Measurements from ENCODE around the gene PLP2. TPM values are rescaled to one million over a fixed set of nuclear protein-coding genes. Genes with fewer than 3 reads are reported as not detected.

The PLP2 gene
- total RNA-seq, 6 experiments from 2014 or later, result 7.4 to 24.4 (median 14.5) TPM

- no peak overlapping the region for H3K4me3 ChIP-seq
- no peaks in the 10 kb centered on the region for H3K27me3 ChIP-seq
- TF ChIP-seq CTCF (IDR thresholded peaks at IDR 0.05) (no peak), POLR2A (IDR thresholded peaks at IDR 0.05) (no peak)
- no peak for ATAC-seq
- H3K36me3 ChIP-seq, result no peaks in the 10 kb centered on the region
- WGBS (ENCODE audit: insufficient coverage, low coverage, low lambda C conversion rate, missing lambda C conversion rate), result 27% methylated on average over 1 of the region's 1 CpG
- intact Hi-C loops (cut with DNase I), result no loop called here
- H3K4me1 ChIP-seq, result no peaks in the 10 kb centered on the region
- H3K27ac ChIP-seq, result no peak overlapping the region
- H3K9me3 ChIP-seq, result no peaks in the 10 kb centered on the region
- DNase-seq, result no peak
These were observed 41.2 kb downstream of the PLP2 start for GRCh38 chrX:49212861-49213260.

GRCh38 chrX:49214416-49214815, 42.7 kb downstream of the PLP2 start:
- ATAC-seq, result no peak
- DNase-seq, result no peak
- Histone ChIP-seq H3K4me3 (no peak overlapping the region), H3K9me3 (no peaks in the 10 kb centered on the region), H3K4me1 (no peaks in the 10 kb centered on the region), H3K27ac (no peak overlapping the region), H3K27me3 (no peaks in the 10 kb centered on the region), H3K36me3 (no peaks in the 10 kb centered on the region)
- intact Hi-C loops (cut with DNase I), result no loop called here
- TF ChIP-seq CTCF (IDR thresholded peaks at IDR 0.05), result no peak
- 70% methylated on average over 2 of the region's 2 CpGs for WGBS (ENCODE audit: insufficient coverage, low coverage, low lambda C conversion rate, missing lambda C conversion rate)

GRCh38 chrX:49214996-49215526, 43.4 kb downstream of the PLP2 start:
- no peak for DNase-seq
- Histone ChIP-seq H3K4me3 (no peak overlapping the region), H3K36me3 (no peaks in the 10 kb centered on the region), H3K4me1 (no peaks in the 10 kb centered on the region), H3K27me3 (no peaks in the 10 kb centered on the region), H3K27ac (no peak overlapping the region), H3K9me3 (no peaks in the 10 kb centered on the region)
- 71% methylated on average over 8 of the region's 14 CpGs for WGBS (ENCODE audit: insufficient coverage, low coverage, low lambda C conversion rate, missing lambda C conversion rate)
- TF ChIP-seq CTCF (IDR thresholded peaks at IDR 0.05) (no peak), POLR2A (IDR thresholded peaks at IDR 0.05) (no peak)
- intact Hi-C loops (cut with DNase I), result no loop called here
- no peak for ATAC-seq

- ATAC-seq, result no peak
- H3K4me3 ChIP-seq, result no peak overlapping the region
- no peaks in the 10 kb centered on the region for H3K36me3 ChIP-seq
- TF ChIP-seq CTCF (IDR thresholded peaks at IDR 0.05) (no peak), POLR2A (IDR thresholded peaks at IDR 0.05) (no peak)
- H3K4me1 ChIP-seq, result no peaks in the 10 kb centered on the region
- no peaks in the 10 kb centered on the region for H3K27me3 ChIP-seq
- no peak overlapping the region for H3K27ac ChIP-seq
- intact Hi-C loops (cut with DNase I), result no loop called here
- no peaks in the 10 kb centered on the region for H3K9me3 ChIP-seq
- no peak for DNase-seq
These were observed 48.4 kb downstream of the PLP2 start for GRCh38 chrX:49220100-49220499.

- intact Hi-C loops (cut with DNase I), result no loop called here
- Histone ChIP-seq H3K36me3 (no peaks in the 10 kb centered on the region), H3K4me1 (no peaks in the 10 kb centered on the region), H3K27ac (no peak overlapping the region), H3K27me3 (no peaks in the 10 kb centered on the region), H3K4me3 (no peak overlapping the region), H3K9me3 (no peaks in the 10 kb centered on the region)
- TF ChIP-seq CTCF (IDR thresholded peaks at IDR 0.05) (no peak), POLR2A (IDR thresholded peaks at IDR 0.05) (no peak)
- no peak for ATAC-seq
- WGBS (ENCODE audit: insufficient coverage, low coverage, low lambda C conversion rate, missing lambda C conversion rate), result 63% methylated on average over 2 of the region's 2 CpGs
- no peak for DNase-seq
These were observed 50.2 kb downstream of the PLP2 start for GRCh38 chrX:49221868-49222267.

All from right lobe of liver (tissue), 6 donors.